GM19438 (cell line): Measurements from ENCODE around the gene ADAM11.

Experiments used
- ATAC-seq: cut with Tn5 transposase; IDR thresholded peaks from one replicate; pipeline ENCODE4 v1.9.1; 2021; ENCODE audit warnings: low read depth; ENCODE audit not compliant: unreplicated experiment

Gene ADAM11

GRCh38 chr17:44757045-44757917 is 1.5 kb upstream of the ADAM11 start:
- no peak for ATAC-seq

GRCh38 chr17:44757918-44758413 is 822 bp upstream of the ADAM11 start:
- no peak for ATAC-seq

DNA sequence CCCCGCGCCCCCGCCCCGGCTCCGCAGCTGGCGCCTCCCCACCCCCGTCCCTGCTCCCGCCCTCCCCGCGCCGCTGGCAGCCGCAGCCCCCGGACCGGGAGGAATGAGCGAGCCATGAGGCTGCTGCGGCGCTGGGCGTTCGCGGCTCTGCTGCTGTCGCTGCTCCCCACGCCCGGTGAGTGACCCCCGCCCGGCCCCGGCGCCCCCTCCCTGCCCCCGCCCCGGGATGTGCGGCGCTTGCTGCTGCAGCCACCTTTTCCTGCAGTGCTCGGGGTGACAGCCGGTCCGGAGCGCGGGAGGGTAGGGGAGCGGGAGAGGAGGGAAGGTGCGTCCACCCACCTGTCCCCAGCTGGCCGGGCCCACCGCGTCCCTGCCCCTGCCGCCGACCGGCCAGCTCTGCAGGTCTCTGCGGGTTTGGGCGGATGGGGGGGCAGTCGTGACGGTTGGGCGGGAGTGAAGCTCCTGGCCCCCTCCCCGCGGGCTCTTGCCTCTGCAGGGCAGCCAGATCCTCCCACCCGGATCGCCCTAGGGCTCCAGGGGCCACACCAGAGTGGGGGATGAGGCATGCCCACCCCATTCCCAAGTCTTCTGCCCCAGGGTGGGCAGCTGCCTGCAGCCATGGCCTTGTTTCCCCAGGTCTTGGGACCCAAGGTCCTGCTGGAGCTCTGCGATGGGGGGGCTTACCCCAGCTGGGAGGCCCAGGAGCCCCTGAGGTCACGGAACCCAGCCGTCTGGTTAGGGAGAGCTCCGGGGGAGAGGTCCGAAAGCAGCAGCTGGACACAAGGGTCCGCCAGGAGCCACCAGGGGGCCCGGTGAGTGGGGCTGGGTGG is 513 bp downstream of the ADAM11 start:
- ATAC-seq = no peak

GRCh38 chr17:44759916-44760243 is 1.1 kb downstream of the ADAM11 start:
- ATAC-seq = no peak

DNA sequence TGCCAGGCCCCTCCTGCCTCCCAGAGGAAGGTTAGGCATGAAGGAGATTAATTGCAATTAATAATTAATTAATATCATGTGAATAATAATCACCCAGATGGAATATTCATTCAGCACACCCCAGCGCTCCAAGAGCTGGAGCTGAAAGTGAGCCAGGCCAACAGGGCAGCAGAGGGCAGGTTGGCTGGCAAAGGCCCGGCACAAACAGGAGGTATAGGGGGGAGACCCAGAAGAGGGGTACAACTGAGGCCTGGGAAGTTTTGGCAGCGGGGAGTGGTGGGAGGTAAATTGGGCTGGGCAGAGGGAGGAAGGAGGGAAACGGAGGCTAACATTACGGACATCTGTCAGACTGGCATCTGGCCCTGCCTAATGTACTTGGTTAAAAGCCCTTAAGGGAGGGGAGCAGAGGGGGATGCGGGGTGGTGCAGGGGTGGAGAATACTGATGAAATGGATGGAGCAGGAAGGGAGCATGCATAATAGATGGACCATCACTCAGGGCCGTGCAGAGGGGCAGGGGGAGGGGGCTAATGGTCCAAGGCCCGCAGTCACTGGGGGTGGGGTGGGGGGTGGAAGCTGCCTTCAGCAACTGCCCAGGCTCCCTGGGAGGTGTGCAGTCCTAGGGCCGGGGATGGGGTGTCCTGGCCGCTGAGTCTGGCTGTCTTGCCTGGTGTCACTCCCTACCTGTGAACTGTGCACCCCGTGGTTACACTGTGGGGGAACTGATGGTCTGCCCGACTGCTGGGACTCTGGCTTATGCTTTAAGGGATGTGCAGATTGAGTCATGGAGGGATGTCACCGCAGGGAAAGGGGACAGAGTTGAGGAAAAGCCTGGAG is 1.9 kb downstream of the ADAM11 start:
- ATAC-seq = no peak

DNA sequence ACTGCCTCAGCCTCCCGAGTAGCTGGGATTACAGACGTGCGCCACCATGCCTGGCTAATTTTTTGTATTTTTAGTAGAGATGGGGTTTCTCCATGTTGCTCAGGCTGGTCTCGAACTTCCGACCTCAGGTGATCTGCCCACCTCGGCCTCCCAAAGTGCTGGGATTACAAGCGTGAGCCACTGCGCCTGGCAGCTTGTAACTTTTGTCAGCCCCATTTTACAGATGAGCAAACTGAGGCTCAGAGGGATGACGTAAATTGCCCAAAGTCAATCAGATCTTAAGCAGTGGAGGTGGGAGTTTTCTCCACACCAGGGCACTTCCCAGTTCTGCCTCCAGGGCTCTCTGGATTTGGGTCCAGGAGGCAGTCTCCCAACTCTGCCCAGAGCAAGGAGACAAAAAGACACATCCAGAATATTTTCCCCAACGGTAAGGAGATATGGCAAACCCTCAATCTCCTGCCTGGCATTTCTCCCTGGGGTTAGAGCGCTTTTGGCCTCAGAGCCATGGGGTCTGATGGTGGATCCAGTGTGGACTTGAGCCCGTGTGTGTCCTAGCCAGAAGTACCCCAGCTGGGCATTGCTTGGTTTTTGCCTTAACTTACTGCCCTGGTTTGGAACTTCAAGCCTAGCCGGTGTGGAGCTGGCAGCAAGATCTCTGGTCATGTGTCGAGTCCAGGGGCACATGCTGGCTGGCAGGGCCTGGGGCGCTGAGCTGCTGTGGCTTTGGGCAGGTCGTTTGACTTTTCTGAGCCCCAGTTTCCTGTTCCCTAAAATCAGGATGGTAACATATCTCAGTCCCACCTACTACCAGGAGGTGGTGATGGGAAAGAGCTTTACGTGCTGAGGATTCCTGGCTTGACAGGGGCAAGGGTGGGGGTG is 3.4 kb downstream of the ADAM11 start:
- ATAC-seq = no peak

- ATAC-seq = no peak
Measured at GRCh38 chr17:44763170-44763569, 4.4 kb downstream of the ADAM11 start.

DNA sequence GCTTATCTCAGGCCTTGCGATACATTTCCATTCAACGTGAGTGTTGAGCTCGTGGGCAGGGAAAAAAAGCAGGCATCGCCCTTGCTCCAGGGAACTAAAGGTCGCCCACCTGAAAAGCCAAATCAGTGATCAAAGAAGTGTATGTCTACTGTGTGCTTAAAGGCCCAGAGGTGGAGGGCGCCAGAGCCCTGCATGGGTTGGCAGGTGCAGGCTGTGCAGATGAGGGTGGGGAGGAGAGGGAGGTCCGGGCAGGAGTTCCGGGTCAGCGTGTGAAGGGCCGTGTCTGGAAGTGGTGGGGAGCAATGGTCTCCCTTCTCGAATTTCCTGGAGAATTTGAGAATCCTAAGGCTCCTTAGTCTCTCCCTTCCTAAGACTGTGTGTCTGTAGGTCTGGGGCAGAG is 7.2 kb downstream of the ADAM11 start:
- ATAC-seq = no peak

DNA sequence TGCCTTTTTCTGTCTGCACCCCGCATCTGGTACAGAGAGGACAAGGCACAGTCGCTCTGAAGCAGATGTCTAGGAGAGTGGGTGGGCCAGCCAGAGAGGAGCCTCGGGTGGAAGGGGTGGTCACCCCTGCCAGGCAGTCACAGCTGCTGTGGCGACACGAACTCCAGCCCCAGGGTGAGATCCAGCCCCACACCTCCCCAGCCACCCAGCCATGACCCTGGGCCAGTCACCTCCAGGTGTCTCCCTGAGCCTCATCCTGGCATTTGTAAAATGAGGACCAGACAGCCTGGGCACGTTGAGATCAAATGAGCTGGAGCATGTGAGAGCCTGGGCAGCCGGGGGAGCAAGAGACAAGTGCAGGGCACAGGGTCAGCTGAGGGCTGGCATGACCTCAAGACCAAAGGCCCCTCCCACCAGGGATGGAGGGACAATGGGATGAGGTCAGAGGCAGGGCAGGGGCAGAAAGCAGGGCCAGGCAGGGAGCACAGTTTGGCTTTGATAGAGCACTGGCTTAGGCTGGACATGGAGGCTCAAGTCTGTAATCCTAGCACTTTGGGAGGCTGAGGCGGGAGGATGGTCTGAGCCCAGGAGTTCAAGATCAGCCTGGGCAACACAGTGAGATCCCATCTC is 7.7 kb downstream of the ADAM11 start:
- ATAC-seq = no peak

DNA sequence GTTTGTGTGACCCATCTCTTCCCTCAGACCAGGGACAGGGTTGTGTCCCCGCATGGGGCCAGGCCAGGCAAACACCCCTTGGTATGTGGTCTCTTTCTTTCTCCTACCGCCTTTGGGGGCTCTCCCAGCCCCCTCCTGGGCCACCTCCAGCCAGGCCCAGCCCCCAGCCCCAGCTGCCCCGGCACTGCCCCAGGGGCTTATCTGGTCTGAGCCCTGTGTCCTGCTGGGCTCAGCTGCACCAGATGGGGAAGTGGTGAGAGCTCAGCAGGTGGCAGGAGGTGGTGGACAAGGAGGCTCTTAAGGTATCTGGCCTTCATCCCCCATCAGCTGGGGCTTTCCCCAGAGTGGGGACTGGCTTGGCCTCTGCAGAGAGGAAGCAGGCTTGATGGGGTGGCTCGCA is 8.7 kb downstream of the ADAM11 start:
- no peak for ATAC-seq

DNA sequence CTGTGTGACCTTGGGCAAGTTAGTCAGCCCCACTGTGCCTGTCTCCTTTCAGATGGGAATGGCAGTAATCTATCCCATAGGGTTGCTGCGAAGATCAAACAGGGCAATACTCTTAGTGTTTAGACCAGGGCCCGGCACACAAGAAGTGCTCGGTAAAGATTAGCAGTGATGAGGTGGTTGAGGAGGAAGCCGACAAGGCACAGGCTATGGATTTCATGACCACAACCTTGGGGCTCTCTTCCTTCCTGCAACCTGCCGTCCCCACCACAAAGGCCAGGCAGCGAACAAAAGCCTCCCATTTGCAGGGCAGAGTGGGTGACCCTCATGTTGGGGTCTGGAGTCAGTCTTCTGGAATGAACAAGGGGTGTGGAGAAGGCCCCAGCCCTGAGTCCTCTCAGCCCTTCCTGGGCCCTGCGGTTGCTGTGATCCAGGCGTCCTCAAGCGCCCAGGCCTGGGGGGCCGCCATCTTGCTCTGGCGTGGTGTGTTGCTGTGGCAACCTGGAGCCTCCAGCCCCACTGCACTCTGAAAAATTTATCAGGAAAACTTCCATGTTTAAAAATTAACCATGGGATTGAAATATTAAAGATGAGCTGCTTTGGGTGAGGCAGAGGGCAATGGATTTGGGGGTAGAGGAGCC is 9.8 kb downstream of the ADAM11 start:
- ATAC-seq = no peak

DNA sequence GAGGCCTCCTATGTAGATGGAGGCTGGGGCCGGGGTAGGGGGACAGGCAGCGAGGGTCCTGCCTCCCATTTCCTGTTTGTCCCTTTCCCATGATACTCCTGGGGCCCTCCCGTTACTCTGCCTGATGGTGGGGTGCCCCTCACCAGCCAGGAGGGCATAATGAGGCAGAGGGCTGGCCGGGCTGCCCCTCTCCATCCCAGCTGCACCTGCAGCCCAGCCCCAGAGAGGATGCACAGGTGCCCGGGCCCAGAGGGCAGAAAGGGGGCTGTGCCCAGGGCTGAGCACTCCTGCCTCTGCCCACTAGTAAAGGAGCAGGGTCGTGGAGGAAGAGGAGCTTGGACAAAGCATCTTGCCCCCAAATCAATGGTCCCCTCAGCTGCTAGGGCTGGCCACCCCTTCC is 10.4 kb downstream of the ADAM11 start:
- ATAC-seq = no peak

- ATAC-seq = no peak
Measured at GRCh38 chr17:44769647-44770084, 10.9 kb downstream of the ADAM11 start.

- ATAC-seq = no peak
Measured at GRCh38 chr17:44770166-44770925, 11.6 kb downstream of the ADAM11 start.

GRCh38 chr17:44772308-44773045 is 13.7 kb downstream of the ADAM11 start:
- ATAC-seq = no peak

DNA sequence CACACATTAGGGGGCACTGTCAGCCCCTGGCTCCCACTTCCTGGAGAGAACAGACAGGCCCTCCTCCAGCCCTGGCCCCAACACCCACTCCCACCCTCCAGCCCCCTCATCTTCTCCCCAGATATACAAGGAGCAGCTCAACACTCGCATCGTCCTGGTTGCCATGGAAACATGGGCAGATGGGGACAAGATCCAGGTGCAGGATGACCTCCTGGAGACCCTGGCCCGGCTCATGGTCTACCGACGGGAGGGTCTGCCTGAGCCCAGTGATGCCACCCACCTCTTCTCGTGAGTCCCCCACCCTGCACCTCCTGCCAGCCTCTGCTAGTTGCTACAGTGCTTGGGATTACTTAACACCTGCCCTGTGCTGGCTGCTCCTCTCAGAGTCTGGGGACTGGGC is 14.4 kb downstream of the ADAM11 start:
- ATAC-seq = no peak
